Activated naive CD8-positive, alpha-beta T cell treated with anti-CD3 and anti-CD28 coated beads, Interleukin-2, amount 10 ng/mL, durations not matched to agents 7 days and 5 days (primary cell): ENCODE measurements around the gene APH1A. TPM values are rescaled to one million over a fixed set of nuclear protein-coding genes. Genes with fewer than 3 reads are reported as not detected.
"Not testable (repeated sequence)": the region's sequence is repeated elsewhere in the genome, so short reads cannot be mapped to it uniquely, and the experiment has no call there.

Source experiments
- ATAC-seq: fragments of 150-1000 bp; cut with Tn5 transposase; one replicate; pipeline ENCODE4 v1.10.0; 2021; ENCODE audit warnings: low read depth, moderate library complexity
- POLR2A ChIA-PET: fragments of 350-600 bp; sonication (Branson Sonifier 250); formaldehyde crosslinking; loops from one replicate; lab custom pipeline; 2021; ENCODE audit warnings: antibody characterized with exemption; lab: Charles Lee
- DNase-seq: peaks from one replicate; pipeline ENCODE4 v3.0.0; 2021
- H3K27ac Mint-ChIP-seq: one replicate; pipeline ENCODE4 v1.8.0; 2022; ENCODE audit warnings: mild to moderate bottlenecking, mixed read lengths
- H3K27me3 Mint-ChIP-seq: one replicate; pipeline ENCODE4 v1.8.0; 2022; ENCODE audit warnings: mild to moderate bottlenecking, moderate library complexity, mixed read lengths
- H3K36me3 Mint-ChIP-seq: one replicate; pipeline ENCODE4 v1.8.0; 2021; ENCODE audit warnings: mild to moderate bottlenecking, mixed read lengths
- H3K4me1 Mint-ChIP-seq: one replicate; pipeline ENCODE4 v1.8.0; 2021; ENCODE audit warnings: mixed read lengths
- H3K4me3 Mint-ChIP-seq: one replicate; pipeline ENCODE4 v1.8.0; 2022; ENCODE audit warnings: mild to moderate bottlenecking, moderate library complexity, mixed read lengths
- H3K9me3 Mint-ChIP-seq: one replicate; pipeline ENCODE4 v1.8.0; 2021; ENCODE audit warnings: mixed read lengths
- total RNA-seq, 2 experiments: library from RNA; stranded (reverse); gene quantifications; one replicate each; pipeline ENCODE4 v1.2.3, GENCODE V29; 2021

Gene APH1A
- total RNA-seq, 2 experiments from 2014 or later: 127 to 128 TPM

GRCh38 chr1:150236614-150237100, 32.2 kb downstream of the APH1A start:
- ATAC-seq: no peak
- H3K4me1 Mint-ChIP-seq: peaks cover 24% of the 10 kb centered on the region
- POLR2A ChIA-PET: interaction anchor here (0.5 to 2.6 kb wide), 6 partner anchors 9 to 642 kb away, joined by 3 to 9 read pairs (median 3); partner anchors contain the start of gene RPRD2
- peaks cover 3% of the 10 kb centered on the region for H3K27me3 Mint-ChIP-seq
- no peaks in the 10 kb centered on the region for H3K9me3 Mint-ChIP-seq
- H3K27ac Mint-ChIP-seq: no peak overlapping the region
- H3K36me3 Mint-ChIP-seq: no peaks in the 10 kb centered on the region
- H3K4me3 Mint-ChIP-seq: no peak overlapping the region
- no peak for DNase-seq

GRCh38 chr1:150235852-150236613, 32.8 kb downstream of the APH1A start, which contains the start of gene ANP32E:
Gene ANP32E (minus strand): TSS chr1:150236112. CDS start chr1:150235786, 326 bp downstream.
- no peak within 1 kb of the TSS for H3K4me3 Mint-ChIP-seq
- H3K4me1 Mint-ChIP-seq: peaks cover 24% of the 10 kb centered on the region
- DNase-seq (peak; percentile 87), ATAC-seq (peak; percentile 84)
- peaks cover 3% of the 10 kb centered on the region for H3K27me3 Mint-ChIP-seq
- POLR2A ChIA-PET: interaction anchor here (0.6 to 3.9 kb wide), 14 partner anchors 13 to 954 kb away, joined by 3 to 30 read pairs (median 4); partner anchors contain the start of genes CIART, PLEKHO1, RPRD2 and VPS72
- H3K27ac Mint-ChIP-seq: peak within 1 kb of the TSS; percentile 97
- peaks cover 2% of the 10 kb centered on the region for H3K36me3 Mint-ChIP-seq
- no peaks in the 10 kb centered on the region for H3K9me3 Mint-ChIP-seq

- no peak for ATAC-seq
- H3K27me3 Mint-ChIP-seq: no peaks in the 10 kb centered on the region
- DNase-seq: peak; percentile 63
- H3K9me3 Mint-ChIP-seq: no peaks in the 10 kb centered on the region
- peaks cover 5% of the 10 kb centered on the region for H3K36me3 Mint-ChIP-seq
- H3K27ac Mint-ChIP-seq: no peak overlapping the region
- H3K4me1 Mint-ChIP-seq: peaks cover 22% of the 10 kb centered on the region
- POLR2A ChIA-PET: interaction anchor here (0.6 to 3.9 kb wide), 11 partner anchors 12 to 954 kb away, joined by 3 to 30 read pairs (median 4); partner anchors contain the start of genes CIART, PLEKHO1, RPRD2 and VPS72
- no peak overlapping the region for H3K4me3 Mint-ChIP-seq
These were observed 33.4 kb downstream of the APH1A start for GRCh38 chr1:150235294-150235851.

- Mint-ChIP-seq H3K4me3 (no peak overlapping the region), H3K36me3 (peaks cover 8% of the 10 kb centered on the region), H3K27me3 (no peaks in the 10 kb centered on the region), H3K9me3 (no peaks in the 10 kb centered on the region), H3K27ac (peak overlapping the region; percentile 97), H3K4me1 (peaks cover 22% of the 10 kb centered on the region)
- DNase-seq (peak; percentile 90), ATAC-seq (peak; percentile 57)
- POLR2A ChIA-PET: interaction anchor here (0.6 to 3.9 kb wide), 19 partner anchors 21 to 351 kb away, joined by 3 to 30 read pairs (median 4); partner anchors contain the start of genes APH1A, CIART, MCL1 and PLEKHO1
These were observed 34.1 kb downstream of the APH1A start for GRCh38 chr1:150234566-150235293.

GRCh38 chr1:150234309-150234565, 34.6 kb downstream of the APH1A start:
- Mint-ChIP-seq H3K27me3 (no peaks in the 10 kb centered on the region), H3K27ac (peak overlapping the region; percentile 97), H3K4me3 (no peak overlapping the region), H3K4me1 (peaks cover 22% of the 10 kb centered on the region), H3K36me3 (peaks cover 8% of the 10 kb centered on the region), H3K9me3 (no peaks in the 10 kb centered on the region)
- POLR2A ChIA-PET: interaction anchor here (0.6 to 3.9 kb wide), 20 partner anchors 12 to 351 kb away, joined by 3 to 30 read pairs (median 4); partner anchors contain the start of genes APH1A, MCL1, PLEKHO1 and TARS2
- no peak for ATAC-seq
- DNase-seq: no peak

GRCh38 chr1:150233359-150234308, 35.2 kb downstream of the APH1A start:
- Mint-ChIP-seq H3K4me3 (no peak overlapping the region), H3K9me3 (no peaks in the 10 kb centered on the region), H3K36me3 (peaks cover 13% of the 10 kb centered on the region), H3K27ac (peak overlapping the region; percentile 97), H3K27me3 (no peaks in the 10 kb centered on the region), H3K4me1 (peaks cover 25% of the 10 kb centered on the region)
- DNase-seq (no peak), ATAC-seq (no peak)
- POLR2A ChIA-PET: interaction anchor here (0.6 to 3.9 kb wide), 17 partner anchors 11 to 352 kb away, joined by 3 to 30 read pairs (median 5); partner anchors contain the start of genes APH1A, MCL1, PLEKHO1 and TARS2

GRCh38 chr1:150232921-150233320, 35.9 kb downstream of the APH1A start:
- peak overlapping the region; percentile 97 for H3K27ac Mint-ChIP-seq
- DNase-seq, H3K27me3 Mint-ChIP-seq, ATAC-seq, H3K4me3 Mint-ChIP-seq, H3K9me3 Mint-ChIP-seq: not testable (repeated sequence)
- H3K4me1 Mint-ChIP-seq: peaks cover 25% of the 10 kb centered on the region
- POLR2A ChIA-PET: interaction anchor here (1.2 to 3.9 kb wide), 7 partner anchors 10 to 345 kb away, joined by 3 to 30 read pairs (median 9); partner anchors contain the start of genes APH1A and TARS2
- H3K36me3 Mint-ChIP-seq: peaks cover 13% of the 10 kb centered on the region

- H3K9me3 Mint-ChIP-seq, DNase-seq, POLR2A ChIA-PET, H3K27me3 Mint-ChIP-seq, H3K4me3 Mint-ChIP-seq, H3K27ac Mint-ChIP-seq, ATAC-seq: not testable (repeated sequence)
- Mint-ChIP-seq H3K4me1 (peaks cover 22% of the 10 kb centered on the region), H3K36me3 (peaks cover 39% of the 10 kb centered on the region)
These were observed 40.6 kb downstream of the APH1A start for GRCh38 chr1:150228246-150228645.

GRCh38 chr1:150227228-150227627, 41.6 kb downstream of the APH1A start:
- Mint-ChIP-seq H3K27me3 (no peaks in the 10 kb centered on the region), H3K4me3 (no peak overlapping the region), H3K27ac (no peak overlapping the region), H3K9me3 (no peaks in the 10 kb centered on the region), H3K36me3 (peaks cover 42% of the 10 kb centered on the region), H3K4me1 (peaks cover 18% of the 10 kb centered on the region)
- ATAC-seq: no peak
- no peak for DNase-seq
- POLR2A ChIA-PET: no interaction called here

GRCh38 chr1:150226486-150226885, 42.3 kb downstream of the APH1A start:
- Mint-ChIP-seq H3K27ac (peak overlapping the region; percentile 66), H3K36me3 (peaks cover 44% of the 10 kb centered on the region), H3K4me3 (no peak overlapping the region), H3K4me1 (peaks cover 18% of the 10 kb centered on the region), H3K9me3 (no peaks in the 10 kb centered on the region), H3K27me3 (no peaks in the 10 kb centered on the region)
- DNase-seq (no peak), ATAC-seq (no peak)
- POLR2A ChIA-PET: no interaction called here

- Mint-ChIP-seq H3K4me1 (peaks cover 18% of the 10 kb centered on the region), H3K27me3 (no peaks in the 10 kb centered on the region), H3K4me3 (no peak overlapping the region), H3K36me3 (peaks cover 43% of the 10 kb centered on the region), H3K27ac (no peak overlapping the region), H3K9me3 (no peaks in the 10 kb centered on the region)
- no peak for ATAC-seq
- no peak for DNase-seq
- POLR2A ChIA-PET: interaction anchor here (1.1 kb wide), 1 partner anchor 139 kb away, joined by 3 read pairs; the partner anchor contains the start of gene RPRD2
These were observed 43.3 kb downstream of the APH1A start for GRCh38 chr1:150225546-150225945.

- Mint-ChIP-seq H3K4me1 (peaks cover 18% of the 10 kb centered on the region), H3K9me3 (no peaks in the 10 kb centered on the region), H3K27me3 (no peaks in the 10 kb centered on the region), H3K27ac (peak overlapping the region; percentile 67), H3K4me3 (no peak overlapping the region), H3K36me3 (peaks cover 42% of the 10 kb centered on the region)
- POLR2A ChIA-PET: interaction anchor here (1.1 kb wide), 1 partner anchor 139 kb away, joined by 3 read pairs; the partner anchor contains the start of gene RPRD2
- ATAC-seq (no peak), DNase-seq (no peak)
These were observed 43.8 kb downstream of the APH1A start for GRCh38 chr1:150224983-150225382.
